WI38 (cell line): ENCODE data around the gene F2.

Source experiments
- H3K4me3 ChIP-seq: 2 replicates; pipeline ENCODE4 v1.5.1; 2011; ENCODE audit warnings: low read depth, mild to moderate bottlenecking, control low read depth, low read length
- CTCF ChIP-seq: IDR thresholded peaks from 2 replicates; pipeline ENCODE4 v1.5.1; 2012; ENCODE audit warnings: low read depth, mild to moderate bottlenecking, control low read depth, low read length

The F2 gene

DNA sequence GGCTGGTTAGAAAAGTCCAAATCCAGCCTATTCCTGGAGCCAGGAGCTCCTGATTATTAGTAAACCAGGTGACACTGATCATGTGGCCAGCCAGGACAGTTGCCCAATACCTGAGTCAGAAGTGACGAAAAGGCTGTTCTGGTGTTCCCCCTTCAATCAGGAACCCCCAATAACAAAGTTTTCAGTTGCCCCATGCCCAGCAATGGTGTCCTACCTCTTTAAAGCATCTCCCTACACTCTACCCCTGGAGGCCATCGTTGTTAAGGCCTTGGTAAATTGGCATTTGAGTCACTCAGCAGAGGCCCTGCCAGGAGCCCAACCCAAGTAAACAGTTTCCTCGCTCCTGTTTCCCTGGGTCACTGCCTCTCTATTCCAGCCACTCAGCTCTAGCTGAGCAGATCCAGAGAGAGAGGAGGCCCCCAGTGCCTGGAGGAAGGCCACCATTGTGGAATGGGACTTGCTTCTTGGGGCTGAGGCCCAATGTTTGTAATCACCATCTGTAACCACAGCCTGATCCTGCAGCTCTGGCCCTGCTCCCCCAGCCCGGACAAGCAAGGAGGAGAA, 43.6 kb upstream of the F2 start:
- no peak overlapping the region for H3K4me3 ChIP-seq
- TF ChIP-seq CTCF, result no peak

DNA sequence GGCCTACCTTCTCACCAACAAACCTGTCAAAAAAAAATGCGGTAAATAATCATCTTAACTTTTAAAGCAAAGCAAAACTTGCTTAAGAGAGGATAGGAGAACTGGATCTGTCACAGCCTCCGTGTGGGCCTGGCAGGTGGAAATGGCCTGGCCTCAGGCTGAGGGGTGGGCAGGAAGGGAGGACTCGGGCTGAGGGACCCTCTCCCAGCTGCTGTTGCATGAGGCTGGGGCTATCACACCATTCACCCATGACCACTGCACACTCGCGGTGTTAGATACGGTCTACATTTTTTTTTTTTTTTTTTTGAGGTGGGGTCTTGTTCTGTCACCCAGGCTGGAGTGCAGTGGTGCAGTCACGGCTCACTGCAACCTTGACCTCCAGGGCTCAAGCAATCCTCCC, 43.1 kb upstream of the F2 start:
- TF ChIP-seq CTCF, result no peak
- no peak overlapping the region for H3K4me3 ChIP-seq

GRCh38 chr11:46676436-46677158, 42.4 kb upstream of the F2 start:
- no peak for TF ChIP-seq CTCF
- no peak overlapping the region for H3K4me3 ChIP-seq

DNA sequence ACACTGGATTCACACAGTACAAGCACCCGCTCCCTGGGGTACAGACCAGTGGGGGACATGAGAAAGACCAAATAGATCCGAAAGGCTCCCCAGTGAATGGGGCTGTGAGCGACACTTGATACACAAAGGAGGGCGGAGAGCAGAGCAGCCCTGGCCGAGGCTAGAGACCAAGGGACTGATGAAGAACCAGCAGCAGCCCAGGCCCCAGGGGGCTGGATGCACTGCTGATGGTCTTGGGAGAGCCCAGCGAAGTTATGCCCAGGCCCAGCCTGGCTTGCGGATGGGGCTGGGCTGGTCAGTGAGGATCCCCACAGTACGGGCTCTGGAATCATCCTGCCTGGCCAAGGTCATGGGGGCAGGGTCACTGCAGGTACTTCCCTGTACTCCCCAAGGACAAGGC, 41.8 kb upstream of the F2 start:
- no peak overlapping the region for H3K4me3 ChIP-seq
- no peak for TF ChIP-seq CTCF

DNA sequence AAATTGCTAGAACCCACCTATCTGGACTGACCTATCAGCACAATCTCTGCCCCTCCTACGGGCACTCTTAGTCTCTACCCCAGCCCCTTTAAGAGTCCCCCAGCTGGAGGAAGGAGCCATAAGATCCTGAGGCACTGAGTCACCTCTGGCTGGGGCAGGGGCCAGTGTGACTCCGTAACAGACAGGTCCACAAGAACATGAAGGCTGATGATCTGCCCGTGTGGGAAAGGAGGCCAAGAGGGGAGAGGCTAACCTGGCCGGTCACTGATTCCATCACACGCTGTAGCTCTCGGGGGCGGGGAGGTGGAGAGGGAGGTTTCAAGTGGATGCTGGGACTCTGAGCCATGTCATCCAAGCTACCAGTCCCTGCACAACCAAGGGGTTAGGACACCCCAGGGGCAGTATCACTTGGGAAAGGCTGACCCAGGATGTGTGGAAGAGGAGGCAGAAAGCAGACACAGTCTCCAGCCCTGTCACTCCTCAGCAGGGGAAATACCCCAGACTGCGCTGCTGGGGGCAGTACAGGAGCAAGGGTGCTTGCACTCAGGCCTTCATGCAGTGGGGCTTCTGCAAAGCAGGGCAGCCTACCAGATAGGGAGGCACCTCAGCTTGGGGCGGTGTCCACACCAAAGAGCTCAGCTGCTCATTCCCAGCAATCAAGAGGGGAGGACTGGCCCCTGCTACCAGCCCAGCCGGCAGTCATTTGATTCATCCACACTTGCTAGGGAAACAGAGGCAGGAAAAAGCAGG, 40.8 kb upstream of the F2 start:
- no peak overlapping the region for H3K4me3 ChIP-seq
- no peak for TF ChIP-seq CTCF

DNA sequence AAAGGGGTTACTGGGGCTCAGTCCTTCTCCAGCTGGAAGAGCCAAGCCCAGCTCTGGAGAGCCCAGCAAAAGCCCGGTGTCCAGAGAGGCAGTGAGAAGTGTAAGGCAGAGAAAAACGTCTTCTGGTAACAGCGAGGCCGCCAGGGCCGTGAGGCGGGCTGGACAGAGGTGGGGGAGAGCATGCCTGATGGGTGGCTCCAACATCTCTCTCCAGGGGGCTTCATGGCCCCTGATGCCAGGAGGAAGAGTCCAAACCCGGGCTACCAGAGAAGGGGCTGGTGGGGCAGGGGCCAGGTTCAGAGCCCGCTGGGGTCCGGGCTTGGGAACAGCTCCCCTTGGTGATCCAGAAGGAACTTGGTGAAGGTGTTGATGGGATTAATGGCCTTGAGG, 40.3 kb upstream of the F2 start:
- TF ChIP-seq CTCF, result no peak
- H3K4me3 ChIP-seq, result no peak overlapping the region
